DOHH2 (cell line): ENCODE measurements around the gene ATG14.

Source experiments
- H3F3A ChIP-seq: fragments of 200-600 bp; sonication (generic), shearing (Covaris generic); 2 replicates; pipeline ENCODE4 v1.6.0; 2016; ENCODE audit warnings: antibody characterized with exemption, mild to moderate bottlenecking; ENCODE audit not compliant: control insufficient read depth, insufficient read depth
- H3K27ac ChIP-seq: fragments of 200-600 bp; sonication (generic); 2 replicates; pipeline ENCODE4 v1.5.1; 2014; ENCODE audit warnings: low read depth, mild to moderate bottlenecking, low read length, moderate library complexity
- H3K27me3 ChIP-seq: fragments of 200-600 bp; sonication (generic); 2 replicates; pipeline ENCODE4 v1.6.1; 2014; ENCODE audit warnings: mild to moderate bottlenecking, low read length, mixed read lengths; ENCODE audit not compliant: control insufficient read depth
- H3K36me3 ChIP-seq: fragments of 200-600 bp; sonication (generic); 2 replicates; pipeline ENCODE4 v1.6.1; 2014; ENCODE audit warnings: mild to moderate bottlenecking, low read length, moderate library complexity, mixed read lengths; ENCODE audit not compliant: control insufficient read depth
- H3K4me1 ChIP-seq: fragments of 200-600 bp; sonication (generic); 2 replicates; pipeline ENCODE4 v1.6.1; 2014; ENCODE audit warnings: mild to moderate bottlenecking, low read length, mixed read lengths; ENCODE audit not compliant: control insufficient read depth
- H3K4me2 ChIP-seq: fragments of 200-600 bp; sonication (generic); 2 replicates; pipeline ENCODE4 v1.6.0; 2014; ENCODE audit warnings: mild to moderate bottlenecking, low read length, moderate library complexity
- H3K4me3 ChIP-seq: fragments of 200-600 bp; sonication (generic); 2 replicates; pipeline ENCODE4 v1.5.1; 2014; ENCODE audit warnings: mild to moderate bottlenecking, low read length, mixed read lengths
- H3K79me2 ChIP-seq: fragments of 200-600 bp; sonication (generic); 2 replicates; pipeline ENCODE4 v1.6.1; 2014; ENCODE audit warnings: mild to moderate bottlenecking, low read length, mixed read lengths; ENCODE audit not compliant: control insufficient read depth
- H3K9me2 ChIP-seq: fragments of 200-600 bp; sonication (generic); replicated peaks from 2 replicates; pipeline ENCODE4 v1.6.1; 2014; ENCODE audit warnings: mild to moderate bottlenecking, low read length, mixed read lengths; ENCODE audit not compliant: control insufficient read depth
- H3K9me3 ChIP-seq: fragments of 200-600 bp; sonication (generic); 2 replicates; pipeline ENCODE4 v1.6.1; 2014; ENCODE audit warnings: antibody characterized with exemption, low read length, mixed read lengths; ENCODE audit not compliant: control insufficient read depth, insufficient read depth
- H4K20me1 ChIP-seq: fragments of 200-600 bp; sonication (generic); 2 replicates; pipeline ENCODE4 v1.6.0; 2014; ENCODE audit warnings: low read depth, mild to moderate bottlenecking, antibody characterized with exemption, low read length, moderate library complexity; ENCODE audit not compliant: control insufficient read depth, insufficient read depth
- CTCF ChIP-seq: fragments of 200-600 bp; sonication (generic); IDR thresholded peaks from one replicate; pipeline ENCODE4 v1.5.1; 2014; ENCODE audit warnings: antibody characterized with exemption, mild to moderate bottlenecking, low read depth, low read length; ENCODE audit not compliant: poor library complexity, severe bottlenecking
- EZH2phosphoT487 ChIP-seq: fragments of 200-600 bp; sonication (generic); IDR thresholded peaks from 2 replicates; pipeline ENCODE4 v1.6.1; 2017; ENCODE audit warnings: borderline replicate concordance, mild to moderate bottlenecking, antibody characterized with exemption, low read length, moderate library complexity, mixed read lengths

ATG14 gene

GRCh38 chr14:55372825-55373224, 38.8 kb downstream of the ATG14 start:
- Histone ChIP-seq H3K27me3 (no peaks in the 10 kb centered on the region), H4K20me1 (no peaks in the 10 kb centered on the region), H3K36me3 (peaks cover 5% of the 10 kb centered on the region; the same call in 1 of the 2 replicates), H3F3A (no peaks in the 10 kb centered on the region), H3K9me2 (no peaks in the 10 kb centered on the region), H3K4me3 (no peak overlapping the region), H3K4me2 (no peak overlapping the region), H3K27ac (no peak overlapping the region), H3K4me1 (no peaks in the 10 kb centered on the region), H3K9me3 (no peaks in the 10 kb centered on the region), H3K79me2 (no peaks in the 10 kb centered on the region)
- TF ChIP-seq EZH2phosphoT487 (no peak), CTCF (no peak)

- Histone ChIP-seq H3K79me2 (no peaks in the 10 kb centered on the region), H3F3A (no peaks in the 10 kb centered on the region), H3K4me2 (no peak overlapping the region), H3K4me1 (no peaks in the 10 kb centered on the region), H3K36me3 (peaks cover 5% of the 10 kb centered on the region; the same call in 1 of the 2 replicates), H3K9me3 (no peaks in the 10 kb centered on the region), H3K4me3 (no peak overlapping the region), H3K9me2 (no peaks in the 10 kb centered on the region), H3K27me3 (no peaks in the 10 kb centered on the region), H4K20me1 (no peaks in the 10 kb centered on the region), H3K27ac (no peak overlapping the region)
- TF ChIP-seq CTCF (no peak), EZH2phosphoT487 (no peak)
These were observed 39.2 kb downstream of the ATG14 start for GRCh38 chr14:55372423-55372822.

- Histone ChIP-seq H3K27me3 (no peaks in the 10 kb centered on the region), H3K9me3 (no peaks in the 10 kb centered on the region), H3K9me2 (no peaks in the 10 kb centered on the region), H3K4me2 (no peak overlapping the region), H3K4me3 (no peak overlapping the region), H3K36me3 (peaks cover under 1% of the 10 kb centered on the region; the same call in 1 of the 2 replicates), H3F3A (no peaks in the 10 kb centered on the region), H3K4me1 (no peaks in the 10 kb centered on the region), H3K79me2 (no peaks in the 10 kb centered on the region), H4K20me1 (no peaks in the 10 kb centered on the region), H3K27ac (no peak overlapping the region)
- TF ChIP-seq EZH2phosphoT487 (no peak), CTCF (no peak)
These were observed 40.7 kb downstream of the ATG14 start for GRCh38 chr14:55370883-55371455.
